WI38 (cell line): ENCODE data around the gene CCSER1.

Source experiments
- H3K4me3 ChIP-seq: 2 replicates; pipeline ENCODE4 v1.5.1; 2011; ENCODE audit warnings: low read depth, mild to moderate bottlenecking, control low read depth, low read length
- CTCF ChIP-seq: IDR thresholded peaks from 2 replicates; pipeline ENCODE4 v1.5.1; 2012; ENCODE audit warnings: low read depth, mild to moderate bottlenecking, control low read depth, low read length

CCSER1 gene

GRCh38 chr4:90495211-90495610 is 368.0 kb downstream of the CCSER1 start:
- TF ChIP-seq CTCF: no peak
- no peak overlapping the region for H3K4me3 ChIP-seq

- TF ChIP-seq CTCF: no peak
- no peak overlapping the region for H3K4me3 ChIP-seq
Observed at GRCh38 chr4:90495936-90496335, 368.7 kb downstream of the CCSER1 start.

GRCh38 chr4:90498175-90498574 is 371.0 kb downstream of the CCSER1 start:
- no peak overlapping the region for H3K4me3 ChIP-seq
- TF ChIP-seq CTCF: no peak

GRCh38 chr4:90503677-90504076 is 376.5 kb downstream of the CCSER1 start:
- no peak overlapping the region for H3K4me3 ChIP-seq
- TF ChIP-seq CTCF: no peak

- no peak overlapping the region for H3K4me3 ChIP-seq
- TF ChIP-seq CTCF: no peak
Observed at GRCh38 chr4:90515191-90515590, 388.0 kb downstream of the CCSER1 start.

GRCh38 chr4:90528551-90528950 is 401.4 kb downstream of the CCSER1 start:
- no peak overlapping the region for H3K4me3 ChIP-seq
- no peak for TF ChIP-seq CTCF

GRCh38 chr4:90536408-90536807 is 409.2 kb downstream of the CCSER1 start:
- no peak for TF ChIP-seq CTCF

More at GRCh38 chr4:90536408-90536807, 409.2 kb downstream of the CCSER1 start:
- no peak overlapping the region for H3K4me3 ChIP-seq
